SK-N-SH treated with all-trans-retinoic acid at 6 μM for 48 hours (cell line): ENCODE measurements around the gene BLOC1S2.

ENCODE experiments used
- GLIS3 ChIP-seq: fragments of 250-450 bp; sonication (Bioruptor Pico); IDR thresholded peaks from 2 replicates; pipeline ENCODE4 v1.5.0; 2020; ENCODE audit warnings: mild to moderate bottlenecking, moderate library complexity
- ISL1 ChIP-seq: fragments of 250-450 bp; sonication (Bioruptor Pico); IDR thresholded peaks from 2 replicates; pipeline ENCODE4 v2.1.2; 2022; ENCODE audit warnings: mild to moderate bottlenecking, moderate library complexity
- PATZ1 ChIP-seq: fragments of 250-450 bp; sonication (Bioruptor Pico); IDR thresholded peaks from 2 replicates; pipeline ENCODE4 v1.8.0; 2020; ENCODE audit warnings: mild to moderate bottlenecking, moderate library complexity, borderline replicate concordance
- RARB ChIP-seq: fragments of 250-450 bp; sonication (Bioruptor Pico); IDR thresholded peaks from 2 replicates; pipeline ENCODE4 v1.8.0; 2021; ENCODE audit warnings: mild to moderate bottlenecking, moderate library complexity
- TOX ChIP-seq: fragments of 250-450 bp; sonication (Bioruptor Pico); IDR thresholded peaks from 2 replicates; pipeline ENCODE4 v1.8.0; 2021; ENCODE audit warnings: mild to moderate bottlenecking, moderate library complexity, borderline replicate concordance
- ZFP3 ChIP-seq: fragments of 250-450 bp; sonication (Bioruptor Pico); IDR thresholded peaks from 2 replicates; pipeline ENCODE4 v1.5.0; 2020; ENCODE audit warnings: mild to moderate bottlenecking, moderate library complexity
- ZFP30 ChIP-seq: fragments of 450-650 bp; formaldehyde crosslinking; IDR thresholded peaks from 2 replicates; pipeline ENCODE4 v1.5.0; 2022; ENCODE audit warnings: mild to moderate bottlenecking, moderate library complexity

GRCh38 chr10:100229819-100230422 lies 56.6 kb downstream of the BLOC1S2 start:
- TF ChIP-seq PATZ1 (CRISPR knock-in tag), result no peak
- no peak for TF ChIP-seq TOX (CRISPR knock-in tag)
- no peak for TF ChIP-seq ZFP30 (CRISPR knock-in tag)
- no peak for TF ChIP-seq ZFP3 (CRISPR knock-in tag)
- TF ChIP-seq RARB, result no peak
- no peak for TF ChIP-seq GLIS3 (CRISPR knock-in tag)
- TF ChIP-seq ISL1 (CRISPR knock-in tag), result no peak
